Astrocyte (in vitro differentiated cells and primary cell): ENCODE measurements around the gene ADAM22. TPM values are rescaled to one million over a fixed set of nuclear protein-coding genes. Genes with fewer than 3 reads are reported as not detected.

Source experiments
- DNase-seq: peaks from one replicate; pipeline ENCODE4 v3.0.0-alpha.2; 2010; ENCODE audit warnings: low read depth
- FAIRE-seq: peaks from 2 replicates; lab custom pipeline; 2011; peaks lifted over from hg19 to GRCh38; lab: Jason Lieb, UNC
- H2AFZ ChIP-seq: 2 replicates; pipeline ENCODE4 v1.6.0; 2012; ENCODE audit warnings: low read depth, low read length, inconsistent platforms
- H3K27ac ChIP-seq: 2 replicates; pipeline ENCODE4 v1.5.1; 2011; ENCODE audit warnings: low read depth, low read length, inconsistent platforms
- H3K27me3 ChIP-seq: 2 replicates; pipeline ENCODE4 v1.6.0; 2011; ENCODE audit warnings: low read length, inconsistent platforms; ENCODE audit not compliant: insufficient read depth
- H3K36me3 ChIP-seq: 2 replicates; pipeline ENCODE4 v1.5.1; 2011; ENCODE audit warnings: low read length, inconsistent platforms; ENCODE audit not compliant: insufficient read depth
- H3K4me1 ChIP-seq: 2 replicates; pipeline ENCODE4 v1.5.1; 2011; ENCODE audit warnings: low read length, inconsistent platforms; ENCODE audit not compliant: insufficient read depth
- H3K4me2 ChIP-seq: 2 replicates; pipeline ENCODE4 v1.6.0; 2012; ENCODE audit warnings: low read length, inconsistent platforms
- H3K4me3 ChIP-seq: 2 replicates; pipeline ENCODE4 v1.5.1; 2011; ENCODE audit warnings: low read depth, mild to moderate bottlenecking, low read length, inconsistent platforms; ENCODE audit not compliant: insufficient read depth
- H3K79me2 ChIP-seq: 2 replicates; pipeline ENCODE4 v1.6.0; 2012; ENCODE audit warnings: mild to moderate bottlenecking, low read length, inconsistent platforms; ENCODE audit not compliant: insufficient read depth
- H3K9ac ChIP-seq: 2 replicates; pipeline ENCODE4 v1.6.0; 2012; ENCODE audit warnings: mild to moderate bottlenecking, low read length, inconsistent platforms
- H3K9me3 ChIP-seq: 2 replicates; pipeline ENCODE4 v1.5.1; 2012; ENCODE audit warnings: low read depth, mild to moderate bottlenecking, low read length, inconsistent platforms; ENCODE audit not compliant: insufficient read depth
- H4K20me1 ChIP-seq: 2 replicates; pipeline ENCODE4 v1.6.0; 2012; ENCODE audit warnings: low read length, inconsistent platforms; ENCODE audit not compliant: insufficient read depth
- H3K27ac Mint-ChIP-seq: one replicate; pipeline ENCODE4 v1.8.0; 2021; ENCODE audit warnings: mild to moderate bottlenecking, mixed read lengths; ENCODE audit not compliant: unreplicated experiment
- H3K27me3 Mint-ChIP-seq: one replicate; pipeline ENCODE4 v1.8.0; 2021; ENCODE audit warnings: low read depth, mixed read lengths; ENCODE audit not compliant: unreplicated experiment
- H3K36me3 Mint-ChIP-seq: one replicate; pipeline ENCODE4 v1.8.0; 2021; ENCODE audit warnings: low read depth, mixed read lengths; ENCODE audit not compliant: unreplicated experiment
- H3K4me1 Mint-ChIP-seq: one replicate; pipeline ENCODE4 v1.8.0; 2021; ENCODE audit warnings: low read depth, mixed read lengths; ENCODE audit not compliant: unreplicated experiment
- H3K4me3 Mint-ChIP-seq: one replicate; pipeline ENCODE4 v1.8.0; 2021; ENCODE audit warnings: mild to moderate bottlenecking, moderate library complexity, mixed read lengths; ENCODE audit not compliant: unreplicated experiment
- H3K9me3 Mint-ChIP-seq: one replicate; pipeline ENCODE4 v1.8.0; 2021; ENCODE audit warnings: mild to moderate bottlenecking, mixed read lengths; ENCODE audit not compliant: unreplicated experiment
- CTCF ChIP-seq: IDR thresholded peaks from 2 replicates; pipeline ENCODE4 v1.5.1; 2011; ENCODE audit warnings: low read depth, mild to moderate bottlenecking, inconsistent platforms, low read length, moderate library complexity; ENCODE audit not compliant: insufficient read depth
- EZH2 ChIP-seq: IDR thresholded peaks from 2 replicates; pipeline ENCODE4 v1.6.1; 2012; ENCODE audit warnings: mild to moderate bottlenecking, low read length, inconsistent platforms; ENCODE audit not compliant: insufficient read depth
- total RNA-seq: library from RNA; stranded (reverse); gene quantifications from 2 replicates; pipeline ENCODE4 v1.2.1, GENCODE V29; 2021

Gene ADAM22
- total RNA-seq, 1 donor from 2014 or later, result 1.5 TPM

- H3K4me1 ChIP-seq, result no peaks in the 10 kb centered on the region
- Mint-ChIP-seq H3K36me3 (no peaks in the 10 kb centered on the region), H3K4me1 (peaks cover 4% of the 10 kb centered on the region), H3K4me3 (no peak overlapping the region), H3K27ac (no peak overlapping the region), H3K9me3 (no peaks in the 10 kb centered on the region), H3K27me3 (no peaks in the 10 kb centered on the region)
- H3K4me3 ChIP-seq, result no peak overlapping the region
- no peak overlapping the region for H3K27ac ChIP-seq
- FAIRE-seq, result no peak
- no peak overlapping the region for H3K4me2 ChIP-seq
- H2AFZ ChIP-seq, result no peak overlapping the region
- DNase-seq, result no peak
- no peaks in the 10 kb centered on the region for H3K36me3 ChIP-seq
- H3K9me3 ChIP-seq, result no peaks in the 10 kb centered on the region
- H3K79me2 ChIP-seq, result no peaks in the 10 kb centered on the region
- no peaks in the 10 kb centered on the region for H3K27me3 ChIP-seq
- no peaks in the 10 kb centered on the region for H4K20me1 ChIP-seq
- TF ChIP-seq EZH2 (no peak), CTCF (no peak)
- H3K9ac ChIP-seq, result no peak overlapping the region
Measured at GRCh38 chr7:88044069-88044468, 110.0 kb downstream of the ADAM22 start.

GRCh38 chr7:88046839-88047573 lies 113.0 kb downstream of the ADAM22 start:
- DNase-seq, result no peak
- Histone ChIP-seq H4K20me1 (no peaks in the 10 kb centered on the region), H3K79me2 (no peaks in the 10 kb centered on the region), H3K27ac (no peak overlapping the region), H3K36me3 (no peaks in the 10 kb centered on the region), H3K9me3 (no peaks in the 10 kb centered on the region), H3K4me2 (no peak overlapping the region), H2AFZ (no peak overlapping the region), H3K4me1 (no peaks in the 10 kb centered on the region), H3K27me3 (no peaks in the 10 kb centered on the region), H3K4me3 (no peak overlapping the region), H3K9ac (no peak overlapping the region)
- Mint-ChIP-seq H3K27me3 (no peaks in the 10 kb centered on the region), H3K4me3 (no peak overlapping the region), H3K9me3 (no peaks in the 10 kb centered on the region), H3K36me3 (no peaks in the 10 kb centered on the region), H3K27ac (no peak overlapping the region), H3K4me1 (no peaks in the 10 kb centered on the region)
- no peak for TF ChIP-seq CTCF
- TF ChIP-seq EZH2, result no peak
- no peak for FAIRE-seq

- Histone ChIP-seq H3K4me3 (no peak overlapping the region), H3K4me1 (no peaks in the 10 kb centered on the region), H3K4me2 (no peak overlapping the region), H4K20me1 (no peaks in the 10 kb centered on the region), H2AFZ (no peak overlapping the region), H3K79me2 (no peaks in the 10 kb centered on the region), H3K36me3 (no peaks in the 10 kb centered on the region), H3K9ac (no peak overlapping the region), H3K27me3 (no peaks in the 10 kb centered on the region), H3K27ac (no peak overlapping the region), H3K9me3 (no peaks in the 10 kb centered on the region)
- Mint-ChIP-seq H3K27me3 (no peaks in the 10 kb centered on the region), H3K4me3 (no peak overlapping the region), H3K9me3 (no peaks in the 10 kb centered on the region), H3K27ac (no peak overlapping the region), H3K4me1 (peaks cover 5% of the 10 kb centered on the region), H3K36me3 (no peaks in the 10 kb centered on the region)
- no peak for TF ChIP-seq CTCF
- TF ChIP-seq EZH2, result no peak
- FAIRE-seq (no peak), DNase-seq (no peak)
Measured at GRCh38 chr7:88057655-88058054, 123.6 kb downstream of the ADAM22 start.
